ENCODE results near the gene UMPS. TPM values are rescaled to one million over a fixed set of nuclear protein-coding genes. Genes with fewer than 3 reads are reported as not detected.

Gene UMPS
- total RNA-seq, 1 donor from 2014 or later, result 23.5 TPM

DNA sequence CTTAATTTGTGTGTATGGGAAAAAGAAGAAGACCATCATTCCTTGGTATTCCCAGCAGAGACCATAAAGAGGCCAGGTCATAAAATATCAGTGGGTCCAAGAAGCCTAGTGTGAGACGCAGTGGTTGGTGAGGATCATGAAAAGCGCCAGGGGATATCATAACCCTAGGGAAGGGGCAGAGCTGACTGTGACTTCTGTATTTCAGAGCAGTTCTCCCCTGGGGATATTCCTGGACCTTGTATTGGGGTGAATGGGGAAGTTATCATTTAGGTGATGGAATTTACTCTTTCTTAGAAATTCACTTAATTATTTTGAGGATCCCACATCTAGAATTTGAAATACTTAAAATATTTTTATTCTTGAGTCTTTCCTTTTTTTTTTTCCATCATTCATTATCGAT is 34.9 kb upstream of the UMPS start:
- Mint-ChIP-seq H3K27me3 (ENCODE audit: unreplicated experiment) (no peaks in the 10 kb centered on the region), H3K4me1 (ENCODE audit: unreplicated experiment) (peaks cover 14% of the 10 kb centered on the region), H3K36me3 (ENCODE audit: unreplicated experiment) (no peaks in the 10 kb centered on the region), H3K9me3 (ENCODE audit: unreplicated experiment) (no peaks in the 10 kb centered on the region), H3K4me3 (ENCODE audit: unreplicated experiment) (no peak overlapping the region), H3K27ac (ENCODE audit: unreplicated experiment) (no peak overlapping the region)
- no peak for TF ChIP-seq CTCF (IDR thresholded peaks at IDR 0.05)
- DNase-seq (ENCODE audit: extremely low spot score, unreplicated experiment), result no peak

DNA sequence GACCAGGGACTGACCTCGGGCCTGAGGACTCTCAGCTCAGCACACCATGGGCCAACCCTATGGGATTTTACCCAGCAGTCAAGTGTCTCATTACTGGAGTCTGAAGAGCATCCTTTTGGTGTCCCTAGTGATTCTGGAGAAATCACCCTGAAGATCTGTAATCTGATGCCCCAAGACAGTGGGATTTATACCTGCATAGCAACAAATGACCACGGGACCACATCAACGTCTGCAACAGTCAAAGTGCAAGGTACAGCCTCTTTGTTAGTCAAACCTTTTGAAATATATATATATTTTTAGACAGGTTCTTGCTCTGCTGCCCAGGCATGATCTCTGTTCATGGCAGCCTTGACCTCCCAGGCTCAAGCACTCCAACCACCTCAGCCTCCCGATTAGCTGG is 34.2 kb upstream of the UMPS start:
- no peak overlapping the region for H3K27ac Mint-ChIP-seq (ENCODE audit: unreplicated experiment)
- DNase-seq (ENCODE audit: extremely low spot score, unreplicated experiment), result no peak
- no peaks in the 10 kb centered on the region for H3K36me3 Mint-ChIP-seq (ENCODE audit: unreplicated experiment)
- H3K4me1 Mint-ChIP-seq (ENCODE audit: unreplicated experiment), result peaks cover 19% of the 10 kb centered on the region
- no peaks in the 10 kb centered on the region for H3K27me3 Mint-ChIP-seq (ENCODE audit: unreplicated experiment)
- no peaks in the 10 kb centered on the region for H3K9me3 Mint-ChIP-seq (ENCODE audit: unreplicated experiment)
- no peak for TF ChIP-seq CTCF (IDR thresholded peaks at IDR 0.05)
- H3K4me3 Mint-ChIP-seq (ENCODE audit: unreplicated experiment), result no peak overlapping the region

GRCh38 chr3:124697302-124697701 is 33.0 kb upstream of the UMPS start:
- no peaks in the 10 kb centered on the region for H3K36me3 Mint-ChIP-seq (ENCODE audit: unreplicated experiment)
- no peaks in the 10 kb centered on the region for H3K27me3 Mint-ChIP-seq (ENCODE audit: unreplicated experiment)
- no peak overlapping the region for H3K4me3 Mint-ChIP-seq (ENCODE audit: unreplicated experiment)
- H3K27ac Mint-ChIP-seq (ENCODE audit: unreplicated experiment), result no peak overlapping the region
- H3K9me3 Mint-ChIP-seq (ENCODE audit: unreplicated experiment), result no peaks in the 10 kb centered on the region
- H3K4me1 Mint-ChIP-seq (ENCODE audit: unreplicated experiment), result peaks cover 31% of the 10 kb centered on the region
- TF ChIP-seq CTCF (IDR thresholded peaks at IDR 0.05), result no peak
- DNase-seq (ENCODE audit: extremely low spot score, unreplicated experiment), result no peak

GRCh38 chr3:124698030-124698770 is 32.1 kb upstream of the UMPS start:
- Mint-ChIP-seq H3K4me1 (ENCODE audit: unreplicated experiment) (peaks cover 40% of the 10 kb centered on the region), H3K27ac (ENCODE audit: unreplicated experiment) (no peak overlapping the region), H3K36me3 (ENCODE audit: unreplicated experiment) (no peaks in the 10 kb centered on the region), H3K9me3 (ENCODE audit: unreplicated experiment) (no peaks in the 10 kb centered on the region), H3K4me3 (ENCODE audit: unreplicated experiment) (no peak overlapping the region), H3K27me3 (ENCODE audit: unreplicated experiment) (no peaks in the 10 kb centered on the region)
- TF ChIP-seq CTCF (IDR thresholded peaks at IDR 0.05), result no peak
- no peak for DNase-seq (ENCODE audit: extremely low spot score, unreplicated experiment)

DNA sequence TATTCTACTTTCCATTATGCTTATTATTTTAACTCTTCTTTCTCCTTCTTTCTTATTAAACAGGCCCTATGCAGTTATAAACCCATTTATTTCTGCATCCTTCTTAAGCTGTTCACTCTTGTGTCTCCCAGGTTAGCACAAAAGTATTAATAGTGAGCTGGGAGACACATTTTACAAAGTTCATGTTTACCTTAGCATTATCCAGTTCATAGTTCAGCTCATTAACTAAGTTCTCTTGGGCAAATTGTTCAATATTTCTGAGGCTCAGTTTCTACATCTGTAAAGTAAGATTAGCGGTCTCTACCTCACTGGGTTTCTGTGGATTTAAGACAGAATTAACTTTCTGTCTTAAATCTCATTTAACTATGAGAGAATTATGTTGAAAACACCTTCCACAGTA is 31.2 kb upstream of the UMPS start:
- H3K27ac Mint-ChIP-seq (ENCODE audit: unreplicated experiment), result no peak overlapping the region
- H3K4me1 Mint-ChIP-seq (ENCODE audit: unreplicated experiment), result peaks cover 41% of the 10 kb centered on the region
- TF ChIP-seq CTCF (IDR thresholded peaks at IDR 0.05), result no peak
- H3K36me3 Mint-ChIP-seq (ENCODE audit: unreplicated experiment), result no peaks in the 10 kb centered on the region
- H3K4me3 Mint-ChIP-seq (ENCODE audit: unreplicated experiment), result no peak overlapping the region
- no peaks in the 10 kb centered on the region for H3K27me3 Mint-ChIP-seq (ENCODE audit: unreplicated experiment)
- H3K9me3 Mint-ChIP-seq (ENCODE audit: unreplicated experiment), result no peaks in the 10 kb centered on the region
- no peak for DNase-seq (ENCODE audit: extremely low spot score, unreplicated experiment)

Measured in osteocyte (in vitro differentiated cells).